ENCODE measurements around the gene PARVA. TPM values are rescaled to one million over a fixed set of nuclear protein-coding genes. Genes with fewer than 3 reads are reported as not detected.

Gene PARVA
- total RNA-seq, 1 experiment from 2014 or later: 22.9 TPM

DNA sequence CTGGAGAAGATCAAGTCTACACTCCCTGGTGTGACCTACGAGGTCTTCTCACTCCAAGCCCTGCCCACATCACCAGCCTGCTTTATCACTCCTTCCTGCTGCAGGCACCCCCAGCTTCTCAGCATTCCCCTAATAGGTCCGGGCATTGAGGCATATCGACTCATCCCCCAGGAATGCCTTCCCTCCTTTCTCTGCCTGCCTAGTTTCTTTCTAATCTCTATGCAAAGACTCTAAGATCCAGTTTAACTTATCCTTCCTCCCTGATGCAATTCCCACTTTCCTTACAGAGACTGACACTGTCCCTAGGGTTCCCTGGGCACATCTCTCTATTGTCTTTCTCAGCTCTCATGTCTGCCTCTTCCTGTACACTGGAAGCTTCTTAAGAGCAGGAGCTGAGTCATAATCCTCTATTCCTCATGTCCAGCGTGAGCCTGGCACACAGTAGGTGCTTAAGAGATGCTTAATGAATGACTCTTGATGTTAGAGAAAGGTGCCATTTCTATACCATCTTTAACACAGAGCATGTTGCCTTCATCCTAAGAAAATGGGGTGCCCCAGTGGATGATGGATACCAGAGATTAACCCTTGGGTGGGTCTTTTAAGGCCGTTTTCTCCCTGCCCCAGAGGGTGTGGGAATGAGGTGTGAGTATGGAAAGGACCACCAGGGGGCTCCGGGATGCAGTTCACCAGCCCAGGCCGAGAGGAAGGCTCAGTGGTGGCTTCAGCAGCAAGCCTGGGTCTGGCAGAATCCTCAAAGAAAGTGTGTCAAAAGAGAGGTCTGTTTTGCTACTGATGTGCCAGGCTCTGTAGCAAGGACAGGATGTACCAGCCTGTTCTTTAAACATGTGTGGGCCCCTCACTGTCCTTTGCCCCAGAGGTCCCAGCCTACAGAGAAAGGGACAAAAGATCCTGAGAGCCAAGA lies 34.7 kb downstream of the PARVA start:
- peak; percentile 81 for DNase-seq
- Mint-ChIP-seq H3K27me3 (ENCODE audit: unreplicated experiment) (no peaks in the 10 kb centered on the region), H3K4me3 (ENCODE audit: low read depth, unreplicated experiment) (no peak overlapping the region), H3K9me3 (ENCODE audit: low read depth, unreplicated experiment) (no peaks in the 10 kb centered on the region), H3K36me3 (ENCODE audit: insufficient read depth, unreplicated experiment) (no peaks in the 10 kb centered on the region), H3K27ac (ENCODE audit: unreplicated experiment) (peak overlapping the region; percentile 71), H3K4me1 (ENCODE audit: low read depth, unreplicated experiment) (peaks cover 13% of the 10 kb centered on the region)
- TF ChIP-seq, protein P1, sequence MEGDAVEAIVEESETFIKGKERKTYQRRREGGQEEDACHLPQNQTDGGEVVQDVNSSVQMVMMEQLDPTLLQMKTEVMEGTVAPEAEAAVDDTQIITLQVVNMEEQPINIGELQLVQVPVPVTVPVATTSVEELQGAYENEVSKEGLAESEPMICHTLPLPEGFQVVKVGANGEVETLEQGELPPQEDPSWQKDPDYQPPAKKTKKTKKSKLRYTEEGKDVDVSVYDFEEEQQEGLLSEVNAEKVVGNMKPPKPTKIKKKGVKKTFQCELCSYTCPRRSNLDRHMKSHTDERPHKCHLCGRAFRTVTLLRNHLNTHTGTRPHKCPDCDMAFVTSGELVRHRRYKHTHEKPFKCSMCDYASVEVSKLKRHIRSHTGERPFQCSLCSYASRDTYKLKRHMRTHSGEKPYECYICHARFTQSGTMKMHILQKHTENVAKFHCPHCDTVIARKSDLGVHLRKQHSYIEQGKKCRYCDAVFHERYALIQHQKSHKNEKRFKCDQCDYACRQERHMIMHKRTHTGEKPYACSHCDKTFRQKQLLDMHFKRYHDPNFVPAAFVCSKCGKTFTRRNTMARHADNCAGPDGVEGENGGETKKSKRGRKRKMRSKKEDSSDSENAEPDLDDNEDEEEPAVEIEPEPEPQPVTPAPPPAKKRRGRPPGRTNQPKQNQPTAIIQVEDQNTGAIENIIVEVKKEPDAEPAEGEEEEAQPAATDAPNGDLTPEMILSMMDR (IDR thresholded peaks at IDR 0.05; ENCODE audit: unreplicated experiment): peak; percentile 86
- intact Hi-C loops (cut with micrococcal nuclease; ENCODE audit: unreplicated experiment): loop anchor here (1.0 to 10.0 kb wide), 4 partner anchors 73 to 480 kb away; no protein-coding TSS in a partner anchor
- CTCF ChIA-PET: interaction anchor here (2.8 kb wide), 1 partner anchor 81 kb away, joined by 10 read pairs; no protein-coding TSS in a partner anchor
- BruUV-seq (replicated peaks): no TSS peak

DNA sequence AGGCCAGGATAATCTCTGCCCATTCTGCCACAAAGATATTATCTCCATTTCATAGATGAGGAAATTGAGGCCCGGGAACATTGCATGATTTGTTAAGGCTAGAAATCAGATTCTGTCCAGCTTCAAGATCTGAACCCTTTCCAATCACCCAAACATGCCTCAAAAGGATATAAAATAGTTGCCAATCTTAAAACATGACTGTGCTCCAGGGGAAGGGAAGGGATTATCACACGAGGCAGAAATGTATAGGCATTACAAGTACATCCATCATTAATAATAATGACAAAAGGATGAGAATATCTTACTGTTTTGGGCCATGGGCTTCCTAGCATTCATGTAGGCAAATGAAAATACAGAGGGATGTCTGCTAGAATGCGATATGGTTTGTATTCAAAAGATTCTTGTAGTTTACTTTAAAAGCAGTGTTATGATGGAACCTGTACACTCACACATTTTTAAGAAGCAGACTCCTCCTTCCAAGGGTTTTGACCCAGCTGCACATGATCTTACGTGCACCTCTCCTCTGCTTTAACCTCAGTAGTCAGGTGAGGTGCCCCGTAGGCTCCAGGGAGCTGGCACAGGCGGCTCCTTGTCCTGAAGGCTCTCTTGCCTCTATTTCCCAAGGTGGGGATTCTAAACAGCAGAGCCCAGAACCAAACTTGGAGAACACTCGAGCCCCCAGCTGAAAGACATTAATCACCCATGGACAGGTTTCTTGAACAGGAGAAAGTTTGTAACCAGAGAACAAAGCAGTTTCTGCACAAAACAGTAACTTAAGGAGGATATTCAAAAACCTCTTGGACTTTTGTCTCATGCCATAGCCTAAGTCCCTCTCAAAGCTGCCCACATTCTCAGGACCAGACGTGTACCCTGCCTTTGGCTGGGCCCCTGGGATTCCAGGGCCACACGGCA lies 36.0 kb downstream of the PARVA start:
- CTCF ChIA-PET: no interaction called here
- intact Hi-C loops (cut with micrococcal nuclease; ENCODE audit: unreplicated experiment): loop anchor here (2.0 to 10.0 kb wide), 3 partner anchors 71 to 479 kb away; no protein-coding TSS in a partner anchor
- Mint-ChIP-seq H3K4me3 (ENCODE audit: low read depth, unreplicated experiment) (no peak overlapping the region), H3K36me3 (ENCODE audit: insufficient read depth, unreplicated experiment) (no peaks in the 10 kb centered on the region), H3K9me3 (ENCODE audit: low read depth, unreplicated experiment) (no peaks in the 10 kb centered on the region), H3K27me3 (ENCODE audit: unreplicated experiment) (no peaks in the 10 kb centered on the region), H3K4me1 (ENCODE audit: low read depth, unreplicated experiment) (peaks cover 13% of the 10 kb centered on the region), H3K27ac (ENCODE audit: unreplicated experiment) (no peak overlapping the region)
- no TSS peak for BruUV-seq (replicated peaks)
- DNase-seq: no peak
- TF ChIP-seq, protein P1 (IDR thresholded peaks at IDR 0.05; ENCODE audit: unreplicated experiment): no peak

DNA sequence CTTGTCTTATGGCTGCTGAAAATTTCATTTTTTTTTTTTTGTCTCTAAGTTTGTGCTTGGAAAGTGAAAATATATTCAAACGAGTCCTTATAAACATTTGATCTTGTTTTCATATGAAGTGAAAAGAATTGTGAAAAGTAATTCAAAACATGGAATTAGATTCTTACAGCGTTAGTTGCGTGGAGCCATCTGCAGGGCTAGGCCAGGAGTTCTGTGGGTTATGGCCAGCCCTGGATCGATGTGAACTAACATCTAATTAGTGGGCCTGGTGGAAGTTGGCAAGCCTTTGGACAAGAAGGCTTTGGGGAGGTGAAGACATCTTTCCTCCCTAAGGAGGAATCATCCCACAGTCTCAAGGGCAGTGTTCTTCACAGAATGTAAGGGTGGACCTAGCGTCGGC lies 37.2 kb downstream of the PARVA start:
- peaks cover 13% of the 10 kb centered on the region for H3K4me1 Mint-ChIP-seq (ENCODE audit: low read depth, unreplicated experiment)
- H3K9me3 Mint-ChIP-seq (ENCODE audit: low read depth, unreplicated experiment): no peaks in the 10 kb centered on the region
- BruUV-seq (replicated peaks): no TSS peak

More for the DNA sequence above, 37.2 kb downstream of the PARVA start:
- DNase-seq: no peak
- Mint-ChIP-seq H3K36me3 (ENCODE audit: insufficient read depth, unreplicated experiment) (no peaks in the 10 kb centered on the region), H3K27me3 (ENCODE audit: unreplicated experiment) (no peaks in the 10 kb centered on the region), H3K27ac (ENCODE audit: unreplicated experiment) (no peak overlapping the region), H3K4me3 (ENCODE audit: low read depth, unreplicated experiment) (no peak overlapping the region)
- intact Hi-C loops (cut with micrococcal nuclease; ENCODE audit: unreplicated experiment): loop anchor here (5.0 to 10.0 kb wide), 2 partner anchors 170 to 478 kb away; no protein-coding TSS in a partner anchor
- TF ChIP-seq, protein P1 (IDR thresholded peaks at IDR 0.05; ENCODE audit: unreplicated experiment): no peak
- CTCF ChIA-PET: no interaction called here

Measured in Calu3 (cell line).